ENCODE results near the gene CBX4.
A peak's percentile ranks its signal among the peaks of the same experiment; 100 is the strongest.

GRCh38 chr17:79808763-79809529 lies 30.3 kb downstream of the CBX4 start:
- TF ChIP-seq CTCF (IDR thresholded peaks at IDR 0.05): peak; percentile 37 to 57 (median 47)
- no peak for TF ChIP-seq POLR2A (IDR thresholded peaks at IDR 0.05)

Data from right lobe of liver (tissue), 4 donors.